ENCODE data around the gene MAU2. TPM values are rescaled to one million over a fixed set of nuclear protein-coding genes. Genes with fewer than 3 reads are reported as not detected.

MAU2 gene
- total and polyA plus RNA-seq, 2 of the 13 experiments (the other 11 are each of a cell fraction or from before 2014, with no cell fraction given), result 16.8 to 33.8 TPM

- no peak for DNase-seq (ENCODE audit: low spot score)
- ChIA-PET CTCF (ENCODE audit: low intra/inter-chr PET ratio, low total read pairs) (no interaction called here), POLR2A (no interaction called here)
- Histone ChIP-seq H3K9me3 (ENCODE audit: low read length) (no peaks in the 10 kb centered on the region), H3K36me3 (replicated peaks in 1 of 2; ENCODE audit: control insufficient read depth in 1 of 2, insufficient read depth in 2 of 2, low read length in 2 of 2) (peaks cover 33 to 55% of the 10 kb centered on the region in 2 experiments), H3K27ac (ENCODE audit: extremely low read length, insufficient read depth, low read length) (no peak overlapping the region), H3K9ac (ENCODE audit: insufficient read depth, low read depth, low read length) (no peak overlapping the region), H4K20me1 (ENCODE audit: insufficient read depth, low read length) (no peaks in the 10 kb centered on the region), H3K27me3 (ENCODE audit: control insufficient read depth in 1 of 2, insufficient read depth in 2 of 2, low read length in 2 of 2) (no peaks in the 10 kb centered on the region), H3K4me3 (replicated peaks in 1 of 3; ENCODE audit: insufficient read depth in 1 of 3, low read depth in 2 of 3, low read length in 3 of 3) (no peak overlapping the region), H3K4me2 (ENCODE audit: low read depth, low read length) (no peak overlapping the region), H3K4me1 (ENCODE audit: insufficient read depth, low read length) (no peaks in the 10 kb centered on the region), H2AFZ (ENCODE audit: low read length) (no peak overlapping the region), H3K79me2 (ENCODE audit: insufficient read depth, low read length) (no peaks in the 10 kb centered on the region)
- BruUV-seq (replicated peaks), result no TSS peak
- TF ChIP-seq ZNF567 (CRISPR knock-in tag; IDR thresholded peaks at IDR 0.05; ENCODE audit: borderline replicate concordance), result no peak
- peak; percentile 49 for TF ChIP-seq AGO2 (optimal IDR thresholded peaks at IDR 0.05; ENCODE audit: low read depth, low read length)
- TF ChIP-seq ZNF138 (CRISPR knock-in tag; IDR thresholded peaks at IDR 0.05; ENCODE audit: low read depth), result no peak
- TF ChIP-seq HMG20B (CRISPR knock-in tag; conservative IDR thresholded peaks at IDR 0.05), result no peak
- no peak for ATAC-seq
- no peak for FAIRE-seq
- WGBS (ENCODE audit: low lambda C conversion rate), result 100% methylated on average over 3 of the region's 8 CpGs
- in situ Hi-C loops (cut with HindIII; ENCODE audit: extremely low pct_ligation_motif_present, low pct_unique_long_range_greater_than_20kb), result no loop called here
- intact Hi-C loops (cut with micrococcal nuclease; ENCODE audit: unreplicated experiment), result no loop called here
These were observed 32.2 kb downstream of the MAU2 start for GRCh38 chr19:19352823-19353222.

DNA sequence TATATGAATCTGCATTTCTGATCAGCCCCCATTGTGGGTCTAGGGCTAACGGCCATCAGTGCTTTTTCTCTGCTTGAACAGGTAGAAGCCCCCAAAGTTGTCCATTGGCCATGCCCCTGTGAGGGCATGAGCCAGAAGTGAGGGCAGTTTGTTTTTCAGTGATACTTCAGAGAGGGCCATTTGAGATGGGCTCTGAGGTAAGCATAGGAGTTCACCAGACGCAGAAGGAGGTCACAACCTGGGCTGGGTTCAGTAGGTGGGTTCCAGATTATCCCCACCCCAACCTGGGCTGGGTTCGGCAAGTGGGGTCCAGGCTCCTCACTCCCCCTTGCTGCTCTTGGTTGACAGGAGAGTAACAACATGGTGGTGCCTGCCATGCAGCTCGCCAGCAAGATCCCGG lies 33.4 kb downstream of the MAU2 start:
- POLR2A ChIA-PET, result no interaction called here
- Histone ChIP-seq H4K20me1 (ENCODE audit: insufficient read depth, low read length) (no peaks in the 10 kb centered on the region), H3K9me3 (ENCODE audit: low read length) (no peaks in the 10 kb centered on the region), H3K27me3 (ENCODE audit: control insufficient read depth in 1 of 2, insufficient read depth in 2 of 2, low read length in 2 of 2) (no peaks in the 10 kb centered on the region), H3K4me2 (ENCODE audit: low read depth, low read length) (no peak overlapping the region), H3K27ac (ENCODE audit: extremely low read length, insufficient read depth, low read length) (no peak overlapping the region), H3K4me3 (replicated peaks in 1 of 3; ENCODE audit: insufficient read depth in 1 of 3, low read depth in 2 of 3, low read length in 3 of 3) (no peak overlapping the region), H2AFZ (ENCODE audit: low read length) (no peak overlapping the region), H3K79me2 (ENCODE audit: insufficient read depth, low read length) (no peaks in the 10 kb centered on the region), H3K36me3 (replicated peaks in 1 of 2; ENCODE audit: control insufficient read depth in 1 of 2, insufficient read depth in 2 of 2, low read length in 2 of 2) (peaks cover 30 to 48% of the 10 kb centered on the region in 2 experiments), H3K4me1 (ENCODE audit: insufficient read depth, low read length) (no peaks in the 10 kb centered on the region), H3K9ac (ENCODE audit: insufficient read depth, low read depth, low read length) (no peak overlapping the region)
- intact Hi-C loops (cut with micrococcal nuclease; ENCODE audit: unreplicated experiment), result no loop called here
- DNase-seq (ENCODE audit: low spot score) (no peak), ATAC-seq (no peak), FAIRE-seq (no peak)
- 100% methylated on average over 1 of the region's 5 CpGs for WGBS (ENCODE audit: low lambda C conversion rate)
- no TSS peak for BruUV-seq (replicated peaks)
- CTCF ChIA-PET (ENCODE audit: low intra/inter-chr PET ratio, low total read pairs), result no interaction called here
- in situ Hi-C loops (cut with HindIII; ENCODE audit: extremely low pct_ligation_motif_present, low pct_unique_long_range_greater_than_20kb), result no loop called here
- TF ChIP-seq JARID2 (CRISPR knock-in tag; IDR thresholded peaks at IDR 0.05; ENCODE audit: insufficient replicate concordance) (no peak), FOXA1 (IDR thresholded peaks at IDR 0.05) (no peak), FOXA1 (CRISPR knock-in tag; IDR thresholded peaks at IDR 0.05) (no peak), KDM1A (CRISPR knock-in tag; IDR thresholded peaks at IDR 0.05) (no peak), FOXA3 (CRISPR knock-in tag; IDR thresholded peaks at IDR 0.05) (no peak), ZNF3 (CRISPR knock-in tag; IDR thresholded peaks at IDR 0.05) (no peak), ELF3 (CRISPR knock-in tag; IDR thresholded peaks at IDR 0.05) (no peak), ZNF724P (CRISPR knock-in tag; IDR thresholded peaks at IDR 0.05; ENCODE audit: borderline replicate concordance) (no peak), ZNF282 (IDR thresholded peaks at IDR 0.05; ENCODE audit: partially characterized antibody) (no peak), NPAS2 (CRISPR knock-in tag; IDR thresholded peaks at IDR 0.05; ENCODE audit: borderline replicate concordance) (no peak), KMT2A (CRISPR knock-in tag; IDR thresholded peaks at IDR 0.05) (no peak), KDM6A (CRISPR knock-in tag; IDR thresholded peaks at IDR 0.05; ENCODE audit: low read depth) (no peak), ZNF710 (CRISPR knock-in tag; IDR thresholded peaks at IDR 0.05; ENCODE audit: borderline replicate concordance) (no peak)
- TF ChIP-seq, protein P1, sequence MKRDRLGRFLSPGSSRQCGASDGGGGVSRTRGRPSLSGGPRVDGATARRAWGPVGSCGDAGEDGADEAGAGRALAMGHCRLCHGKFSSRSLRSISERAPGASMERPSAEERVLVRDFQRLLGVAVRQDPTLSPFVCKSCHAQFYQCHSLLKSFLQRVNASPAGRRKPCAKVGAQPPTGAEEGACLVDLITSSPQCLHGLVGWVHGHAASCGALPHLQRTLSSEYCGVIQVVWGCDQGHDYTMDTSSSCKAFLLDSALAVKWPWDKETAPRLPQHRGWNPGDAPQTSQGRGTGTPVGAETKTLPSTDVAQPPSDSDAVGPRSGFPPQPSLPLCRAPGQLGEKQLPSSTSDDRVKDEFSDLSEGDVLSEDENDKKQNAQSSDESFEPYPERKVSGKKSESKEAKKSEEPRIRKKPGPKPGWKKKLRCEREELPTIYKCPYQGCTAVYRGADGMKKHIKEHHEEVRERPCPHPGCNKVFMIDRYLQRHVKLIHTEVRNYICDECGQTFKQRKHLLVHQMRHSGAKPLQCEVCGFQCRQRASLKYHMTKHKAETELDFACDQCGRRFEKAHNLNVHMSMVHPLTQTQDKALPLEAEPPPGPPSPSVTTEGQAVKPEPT (CRISPR knock-in tag; IDR thresholded peaks at IDR 0.05; ENCODE audit: low read depth), result no peak

Measured in HepG2 (cell line).